RWPE1 (cell line): ENCODE data around the gene PXDC1.
A peak's percentile ranks its signal among the peaks of the same experiment; 100 is the strongest.

Experiments used
- CTCF ChIA-PET: fragments of 350-600 bp; sonication (Branson Sonifier 250); formaldehyde crosslinking; extraction: SDS; loops from one replicate; lab custom pipeline; 2021; lab: Yijun Ruan, JAX
- POLR2A ChIA-PET: fragments of 400-600 bp; formaldehyde crosslinking; extraction: SDS; loops from one replicate; lab custom pipeline; 2020; ENCODE audit warnings: antibody characterized with exemption; ENCODE audit not compliant: low non-redundant PET; lab: Yijun Ruan, JAX
- DNase-seq: peaks from one replicate; pipeline ENCODE4 v3.0.0; 2012; ENCODE audit warnings: low spot score
- H3K27ac ChIP-seq: fragments of 450-650 bp; 2 replicates; pipeline ENCODE4 v1.5.1; 2017
- CTCF ChIP-seq: fragments of 450-650 bp; conservative IDR thresholded peaks from 2 replicates; pipeline ENCODE4 v1.5.1; 2017; ENCODE audit warnings: low read depth, mild to moderate bottlenecking

PXDC1 gene

GRCh38 chr6:3719462-3720308, 31.8 kb downstream of the PXDC1 start:
- H3K27ac ChIP-seq, result peak overlapping the region; percentile 26; the same call in 1 of the 2 replicates
- ChIA-PET CTCF (interaction anchor here (0.6 to 0.9 kb wide), 2 partner anchors 30 to 102 kb away, joined by 3 read pairs; no protein-coding TSS in a partner anchor), POLR2A (no interaction called here)
- no peak for DNase-seq
- TF ChIP-seq CTCF, result no peak

DNA sequence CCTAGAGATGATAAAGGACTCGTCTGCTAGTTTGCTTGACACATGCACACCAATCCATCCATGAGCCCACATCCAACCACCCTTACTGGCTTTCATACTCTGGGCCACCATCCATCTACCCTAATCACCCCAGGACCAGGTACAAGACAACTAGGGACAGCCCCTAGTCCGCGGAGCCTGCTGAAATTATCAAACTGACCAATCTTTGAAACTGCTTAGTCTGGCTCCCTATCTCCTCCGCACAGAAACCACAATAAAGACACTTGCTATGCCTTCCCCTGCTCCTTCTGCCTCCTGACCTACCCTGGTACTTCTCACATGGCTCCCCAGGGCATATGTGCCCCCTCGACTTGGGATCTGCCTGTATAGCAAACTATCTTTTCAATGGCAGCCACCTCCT, 33.1 kb downstream of the PXDC1 start:
- POLR2A ChIA-PET, result no interaction called here
- no peak overlapping the region for H3K27ac ChIP-seq
- TF ChIP-seq CTCF, result no peak
- DNase-seq, result no peak
- CTCF ChIA-PET, result interaction anchor here (0.5 kb wide), 1 partner anchor 241 kb away, joined by 4 read pairs; no protein-coding TSS in a partner anchor

DNA sequence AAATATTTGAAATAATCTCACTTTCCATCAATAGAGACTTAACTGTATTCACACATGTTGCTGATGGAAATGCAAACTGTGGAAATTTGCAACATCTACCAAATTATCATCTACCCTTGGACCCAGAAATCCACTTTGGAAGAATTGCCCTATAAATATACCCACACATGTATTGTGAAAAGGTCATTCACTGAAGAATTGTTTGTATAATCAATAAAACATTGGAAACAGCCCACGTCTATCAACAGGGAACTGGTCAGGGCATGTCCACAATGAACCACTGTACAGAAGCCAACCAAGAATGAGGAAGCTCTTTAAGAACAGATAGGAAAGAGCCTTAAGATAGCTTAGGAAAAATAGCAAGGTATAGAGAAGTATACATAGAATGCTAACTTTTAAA, 36.2 kb downstream of the PXDC1 start:
- DNase-seq, result no peak
- CTCF ChIA-PET, result interaction anchor here (0.7 kb wide), 1 partner anchor 1558 kb away, joined by 3 read pairs; no protein-coding TSS in a partner anchor
- no peak overlapping the region for H3K27ac ChIP-seq
- POLR2A ChIA-PET, result no interaction called here
- TF ChIP-seq CTCF, result no peak

DNA sequence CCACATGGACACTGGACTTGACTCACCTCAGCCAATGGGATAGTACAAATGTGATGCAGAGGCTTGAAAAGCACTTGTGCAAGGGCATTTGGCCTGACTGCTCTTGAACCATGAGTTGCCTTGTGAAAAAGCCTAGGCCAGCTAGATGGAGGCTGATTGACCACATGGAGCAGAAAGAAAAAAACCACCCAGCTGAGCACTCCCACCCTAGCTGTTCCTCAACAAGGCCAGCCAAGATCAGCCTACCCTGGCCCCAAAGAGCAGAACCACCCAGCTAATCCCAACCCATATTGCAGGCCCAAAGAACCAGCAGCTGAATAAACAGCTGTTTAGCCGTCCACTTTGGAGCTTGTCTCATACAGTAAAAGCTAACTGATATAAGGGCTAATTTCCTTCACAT, 36.7 kb downstream of the PXDC1 start:
- no peak for TF ChIP-seq CTCF
- H3K27ac ChIP-seq, result no peak overlapping the region
- CTCF ChIA-PET, result interaction anchor here (0.7 kb wide), 1 partner anchor 1557 kb away, joined by 3 read pairs; no protein-coding TSS in a partner anchor
- no peak for DNase-seq
- POLR2A ChIA-PET, result no interaction called here

GRCh38 chr6:3714111-3714510, 37.4 kb downstream of the PXDC1 start:
- H3K27ac ChIP-seq, result no peak overlapping the region
- CTCF ChIA-PET, result no interaction called here
- no peak for TF ChIP-seq CTCF
- POLR2A ChIA-PET, result no interaction called here
- no peak for DNase-seq

GRCh38 chr6:3712827-3713665, 38.5 kb downstream of the PXDC1 start:
- H3K27ac ChIP-seq, result no peak overlapping the region; the same call in 1 of the 2 replicates
- ChIA-PET CTCF (no interaction called here), POLR2A (no interaction called here)
- no peak for TF ChIP-seq CTCF
- no peak for DNase-seq
